ENCODE data around the gene MIDN.
"Not testable (repeated sequence)": the region's sequence is repeated elsewhere in the genome, so short reads cannot be mapped to it uniquely, and the experiment has no call there.

The MIDN gene

DNA sequence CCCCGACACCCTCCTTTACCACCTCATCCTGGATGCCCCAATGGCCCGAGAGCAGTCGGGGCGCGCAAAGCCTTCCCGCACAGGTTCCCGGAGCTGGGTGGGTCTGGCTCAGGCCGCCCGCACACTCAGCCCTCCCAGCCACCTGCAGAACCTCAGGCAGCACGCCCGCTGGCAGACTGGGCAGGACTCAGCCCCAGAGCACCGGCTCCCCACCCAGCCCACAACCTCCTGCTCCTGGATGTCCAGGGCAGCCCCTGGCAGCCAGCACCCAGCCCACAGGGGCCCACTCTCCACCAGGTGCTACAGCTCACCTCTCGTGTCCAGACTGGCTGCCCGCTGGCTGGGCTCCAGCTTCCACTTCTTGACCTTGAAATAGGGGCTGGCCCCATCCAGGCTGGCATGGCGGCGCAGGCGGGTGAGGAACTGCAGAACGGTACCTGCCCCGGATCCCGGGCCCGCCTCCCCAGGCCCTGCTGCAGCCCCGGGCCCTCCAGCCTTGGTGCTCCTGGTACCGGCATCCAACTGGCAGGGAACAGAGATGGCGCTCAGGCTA lies 15.2 kb upstream of the MIDN start:
- no peak for DNase-seq

DNA sequence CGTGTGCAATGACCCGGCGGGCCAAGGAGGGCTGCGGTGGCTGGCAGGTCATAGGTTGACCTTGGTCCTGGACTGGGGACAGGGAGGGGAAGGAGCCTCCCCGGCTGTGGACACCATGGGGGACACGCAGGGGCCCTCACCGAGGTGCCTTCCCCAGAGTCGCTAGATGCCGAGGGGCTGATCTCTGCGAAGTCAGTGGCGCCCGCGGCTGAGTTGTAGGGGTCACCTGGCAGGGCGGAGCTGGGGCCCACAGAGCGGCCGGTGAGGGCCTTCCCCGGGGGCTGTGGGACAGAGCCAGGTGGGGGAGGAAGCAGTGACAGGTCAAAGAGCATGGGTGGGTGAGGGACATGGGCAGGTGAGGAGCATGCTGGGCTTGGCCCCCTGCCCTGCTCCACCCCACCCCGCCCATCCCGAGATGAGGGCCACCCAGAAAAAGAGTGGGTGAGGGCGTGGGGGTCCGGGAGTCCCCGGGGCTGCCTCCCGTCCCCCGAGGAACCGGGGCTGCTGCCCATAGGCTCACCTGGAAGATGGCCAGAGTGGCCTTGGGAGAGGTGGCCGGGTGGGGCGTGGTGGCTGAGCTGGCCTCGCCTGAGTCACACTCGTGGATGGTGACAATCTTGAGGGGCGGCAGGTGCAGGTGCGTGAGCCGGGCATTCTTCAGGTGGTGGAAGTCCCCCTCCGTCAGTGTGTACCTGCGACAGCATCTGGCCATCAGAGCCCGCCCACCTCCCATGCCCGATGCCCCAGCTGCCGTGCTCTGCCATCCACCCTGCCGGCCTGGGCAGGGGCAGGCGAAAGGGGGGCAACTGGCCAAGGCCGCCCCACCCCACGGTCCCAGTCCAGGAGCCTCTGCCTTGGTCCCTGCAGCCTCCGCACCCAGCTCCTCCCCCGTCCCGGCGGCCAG lies 14.1 kb upstream of the MIDN start:
- no peak for DNase-seq

DNA sequence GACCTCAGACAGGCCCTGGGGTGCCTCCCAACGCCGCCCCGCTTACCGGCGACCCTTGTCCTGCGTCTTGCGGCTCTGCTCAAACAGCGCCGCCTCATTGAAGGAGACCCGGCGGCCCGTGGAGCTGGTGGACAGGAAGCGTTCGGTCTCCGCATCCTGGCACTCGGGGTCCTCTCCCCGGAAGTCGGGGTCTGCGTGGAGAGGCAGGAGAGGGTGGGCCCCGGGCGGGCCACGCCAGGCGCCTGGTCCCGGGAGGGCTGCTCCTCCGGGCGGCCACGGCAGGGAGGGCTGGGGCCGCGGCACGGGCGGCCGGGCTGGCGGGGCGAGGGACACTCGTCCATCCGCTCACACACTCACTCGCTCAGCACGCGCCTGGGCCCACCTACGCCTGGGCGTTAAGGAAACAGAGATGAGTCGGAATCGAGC lies 13.4 kb upstream of the MIDN start:
- DNase-seq = no peak

DNA sequence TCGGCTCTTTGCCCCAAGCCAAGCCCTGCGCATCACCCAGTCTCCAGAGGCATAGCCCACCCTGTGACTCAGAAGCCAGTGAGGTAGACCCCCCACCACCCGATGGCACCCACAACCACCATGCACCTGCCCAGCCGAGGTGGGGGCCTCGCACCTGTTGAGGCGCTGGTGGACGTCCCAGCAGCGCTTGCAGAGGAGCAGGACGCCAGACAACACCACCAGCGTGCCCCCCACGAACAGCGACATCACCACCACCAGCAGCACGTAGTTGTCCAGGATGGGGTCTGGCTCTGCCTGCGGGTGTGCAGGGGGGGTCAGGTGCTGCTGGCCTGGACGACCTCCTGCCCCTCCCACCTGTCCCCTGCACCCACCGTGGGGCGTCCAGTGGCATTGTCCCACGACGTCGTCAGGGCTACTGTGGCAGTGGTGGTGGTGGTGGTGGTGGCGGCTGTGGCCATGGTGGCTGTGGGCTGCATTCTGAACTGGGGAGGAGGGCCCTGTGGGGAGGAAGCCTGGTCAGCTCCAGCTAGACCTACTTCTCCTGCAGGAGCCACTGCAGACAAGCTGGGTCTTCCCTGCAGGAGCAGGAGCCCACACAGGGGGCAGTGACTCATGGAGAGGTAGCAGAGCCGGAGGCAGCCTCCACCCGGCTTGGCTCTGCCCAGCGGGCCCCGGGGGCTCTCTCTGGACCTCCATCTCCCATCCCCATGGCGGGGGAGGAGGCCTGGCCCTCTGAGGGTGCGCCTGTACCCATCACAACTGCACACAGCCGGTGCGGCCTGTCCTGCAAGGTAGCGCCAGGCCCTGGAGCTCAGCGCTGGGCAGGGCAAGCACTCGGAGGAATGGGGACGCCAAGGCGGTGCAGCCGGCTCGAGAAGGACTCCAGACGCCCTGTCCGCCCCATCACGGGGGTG lies 12.5 kb upstream of the MIDN start:
- no peak for DNase-seq

DNA sequence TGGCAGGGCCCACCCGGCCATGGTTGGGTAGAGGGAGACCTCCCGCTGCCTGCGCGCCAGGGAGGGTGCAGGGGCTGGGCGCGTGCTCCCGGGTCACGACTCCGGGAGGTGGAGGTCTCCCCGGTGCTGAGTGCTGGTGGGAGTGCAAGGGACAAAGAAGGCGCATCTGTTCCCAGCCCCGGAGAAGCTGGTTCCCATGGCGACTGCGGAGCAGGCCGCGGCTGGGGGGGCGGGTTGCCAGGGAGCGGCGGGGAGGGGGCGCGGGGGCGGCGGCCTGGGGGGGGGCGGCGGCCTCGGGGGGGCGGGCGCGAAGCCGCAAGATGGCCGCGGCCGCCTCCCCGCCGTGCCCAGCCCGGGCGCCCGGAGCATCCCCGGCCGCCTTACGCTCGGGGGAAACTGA lies 11.8 kb upstream of the MIDN start:
- DNase-seq = no peak

DNA sequence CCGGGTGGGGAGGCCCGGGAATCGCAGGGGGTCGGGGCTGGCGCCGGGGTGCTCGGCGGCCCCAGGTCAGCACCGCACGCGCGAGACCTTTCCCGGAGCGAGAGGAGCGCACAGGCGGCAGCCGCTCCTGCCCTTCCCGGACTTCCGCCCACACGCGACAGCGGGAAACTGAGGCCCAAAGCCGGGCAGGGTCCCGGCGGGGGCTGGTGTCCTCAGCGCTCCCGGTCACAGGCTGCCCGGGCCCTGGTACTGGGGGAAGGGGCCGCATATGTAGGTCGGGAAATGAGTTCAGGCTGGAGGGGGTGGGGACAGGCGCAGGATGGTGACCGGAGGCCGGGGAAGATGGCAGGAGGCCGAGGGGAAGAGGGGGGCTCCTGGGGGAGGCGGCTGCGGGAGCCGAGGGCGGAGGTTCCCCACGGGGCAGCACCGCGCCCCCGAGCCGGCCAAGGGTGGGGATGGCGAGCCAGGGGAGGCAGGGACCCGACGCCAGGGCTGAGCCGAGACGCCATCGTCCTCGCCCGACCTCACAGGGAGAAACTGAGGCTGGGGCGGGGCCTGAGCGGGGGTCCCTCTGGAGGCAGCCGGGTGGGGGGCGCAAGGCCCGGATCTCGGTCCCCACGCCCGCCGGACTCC lies 11.2 kb upstream of the MIDN start:
- DNase-seq = no peak

DNA sequence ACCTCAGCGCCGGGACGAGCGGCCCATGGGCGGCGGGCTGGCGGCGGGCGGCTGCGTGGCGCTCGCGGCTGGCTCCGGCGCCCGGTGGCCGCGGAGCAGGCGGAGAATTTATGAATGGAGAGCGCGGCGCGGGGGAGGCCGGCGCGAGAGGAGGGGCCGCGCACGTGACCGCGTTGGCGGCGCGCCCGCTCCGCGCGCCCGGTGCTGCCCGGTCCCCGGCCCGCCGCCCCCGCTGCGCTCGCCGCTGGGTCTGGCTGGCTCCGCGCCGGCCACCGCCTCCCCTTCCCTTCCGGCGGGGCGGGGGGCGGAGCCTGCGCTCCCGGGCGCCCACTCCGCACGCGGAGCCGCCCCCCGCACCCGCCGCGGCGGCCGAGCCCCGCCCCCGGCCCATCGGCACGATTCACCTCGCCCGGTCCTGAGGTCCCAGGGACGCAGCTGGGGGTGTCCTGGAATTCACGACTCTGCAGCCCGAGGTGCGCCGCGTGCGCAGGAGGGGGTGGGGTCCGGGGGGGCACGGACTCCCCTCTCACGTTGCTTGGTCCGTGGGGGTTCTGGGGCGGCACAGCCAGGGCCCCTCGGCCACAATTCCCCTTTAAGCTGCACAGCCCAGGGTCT lies 10.5 kb upstream of the MIDN start, which contains the start of gene CBARP:
TSS of gene CBARP (minus strand) at position 252 of the 615 bp plus-strand sequence. CDS start 1,905 bp downstream, outside the sequence.
- DNase-seq = no peak

DNA sequence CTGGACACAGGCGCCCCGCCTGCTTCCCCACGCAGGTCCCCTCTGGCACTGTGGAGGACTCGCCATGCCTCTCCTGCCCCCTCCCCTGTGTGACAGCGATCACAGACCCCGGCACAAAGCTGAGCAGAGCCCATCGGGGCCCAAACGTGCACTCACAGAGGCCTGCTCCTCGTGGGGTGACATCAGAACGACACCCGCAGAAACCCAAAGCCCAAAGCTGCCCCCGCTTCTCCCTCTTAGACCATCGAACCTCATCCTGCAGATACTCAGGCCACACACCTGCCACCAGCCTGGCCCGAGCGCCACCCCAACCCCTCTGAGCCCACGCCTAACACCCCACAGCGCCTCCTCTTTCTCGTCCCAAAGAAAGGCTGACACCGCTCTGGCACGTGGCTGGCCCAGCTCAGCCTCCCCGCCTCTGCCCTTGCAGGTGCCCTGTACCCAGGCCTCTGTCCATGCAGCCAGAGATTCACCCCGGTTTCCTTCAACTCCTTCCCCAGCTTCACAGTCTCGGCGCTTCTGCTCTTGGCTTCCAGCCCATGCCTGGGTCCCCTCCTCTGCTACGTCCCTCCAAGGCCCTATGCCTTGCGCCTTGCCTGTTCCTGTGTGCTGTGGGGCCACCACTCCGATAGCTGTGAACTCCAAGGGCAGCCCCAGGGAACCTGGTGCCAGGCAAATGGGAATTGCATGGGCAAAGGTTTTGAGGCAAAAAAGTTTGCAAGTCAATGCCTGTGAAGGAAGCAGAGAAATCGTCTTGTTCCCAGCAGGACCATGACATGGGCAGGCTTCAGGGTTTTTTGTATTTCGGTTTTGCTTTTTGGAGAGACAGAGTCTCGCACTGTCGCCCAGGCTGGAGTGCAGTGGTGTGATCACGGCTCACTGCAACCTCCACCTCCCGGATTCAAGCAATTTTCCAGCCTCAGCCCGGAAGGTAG lies 9.7 kb upstream of the MIDN start:
- DNase-seq = no peak

DNA sequence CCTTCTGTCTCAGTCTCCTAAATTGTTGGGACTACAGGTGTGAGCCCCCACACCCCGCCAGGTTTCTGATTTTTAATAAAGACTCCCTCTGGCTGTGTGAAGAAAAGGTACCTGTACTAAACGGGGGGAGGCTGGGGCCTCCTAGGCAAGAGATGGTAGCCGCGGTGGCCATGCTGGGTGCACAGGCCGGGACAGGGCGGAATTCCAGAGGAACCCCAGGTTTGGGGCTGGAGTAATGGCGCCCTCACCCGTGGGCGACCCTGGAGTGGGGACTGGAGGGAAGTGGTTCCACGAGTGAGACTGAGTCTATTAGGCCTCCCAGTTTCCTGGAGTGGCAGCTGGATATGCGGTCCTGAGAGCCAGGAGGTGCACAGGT lies 9.0 kb upstream of the MIDN start:
- DNase-seq = no peak

DNA sequence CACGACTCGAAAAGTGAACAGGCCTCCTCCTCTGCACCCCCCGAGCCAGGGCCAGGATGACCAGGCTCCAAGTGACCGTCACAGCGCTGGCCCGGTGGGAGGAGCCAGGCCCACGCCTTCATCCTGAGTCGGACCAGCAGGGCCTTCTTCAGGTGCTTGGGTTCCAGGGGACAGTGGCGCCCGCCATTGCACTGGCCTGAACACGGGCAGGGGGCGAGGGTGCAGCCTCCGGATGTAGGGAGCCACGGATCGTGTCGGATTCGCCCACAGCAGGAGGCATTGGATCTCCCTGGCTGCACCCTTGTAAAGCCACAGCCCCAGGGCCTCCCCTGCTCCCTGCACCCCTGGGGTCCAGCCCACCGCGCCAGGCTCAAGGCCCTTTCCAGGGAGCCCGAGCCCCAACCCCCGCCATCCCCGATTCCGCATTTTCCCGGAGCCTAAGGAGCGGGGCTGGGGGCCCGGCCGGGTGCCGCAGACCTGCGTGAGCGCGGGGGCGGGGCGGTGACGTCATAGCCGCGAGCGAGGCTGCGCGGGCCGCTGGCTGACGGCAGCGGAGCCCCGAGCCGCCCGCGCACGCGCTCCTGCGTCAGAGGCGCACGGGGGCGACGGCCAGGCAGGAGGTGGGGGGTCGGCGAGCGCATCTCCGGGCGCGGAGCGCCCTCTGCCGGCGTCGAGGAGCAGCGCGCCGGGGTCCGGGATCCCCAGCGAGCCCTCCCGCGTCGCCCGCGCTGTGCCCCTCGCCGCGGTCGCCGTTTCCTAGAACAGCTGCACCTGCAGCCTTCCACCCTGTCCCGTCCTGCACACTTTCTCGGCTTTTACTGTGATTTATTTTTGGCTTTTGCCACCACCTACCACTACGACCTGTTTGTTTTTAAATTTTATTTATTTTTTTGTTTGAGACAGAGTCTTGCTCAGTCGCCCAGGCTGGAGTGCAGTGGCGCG lies 8.3 kb upstream of the MIDN start:
- peak; percentile 89 for DNase-seq

DNA sequence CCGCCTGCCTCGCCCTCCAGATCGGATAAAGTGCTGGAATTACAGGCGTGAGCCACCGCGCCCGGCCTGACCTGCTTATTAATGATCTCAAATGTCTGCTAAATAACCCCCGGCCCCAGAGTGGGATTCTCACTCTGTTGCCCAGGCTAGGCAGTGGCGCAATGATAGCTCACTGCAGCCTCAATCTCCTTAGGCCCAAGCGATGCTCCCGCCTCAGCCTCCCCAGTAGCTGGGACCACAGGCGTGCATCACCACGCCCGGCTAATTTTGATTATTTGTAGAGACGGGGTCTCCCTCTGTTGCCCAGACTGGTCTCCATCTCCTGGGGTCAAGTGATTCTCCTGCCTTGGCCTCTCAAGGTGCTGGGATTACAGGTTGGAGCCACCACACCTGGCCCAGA lies 7.5 kb upstream of the MIDN start:
- no peak for DNase-seq

DNA sequence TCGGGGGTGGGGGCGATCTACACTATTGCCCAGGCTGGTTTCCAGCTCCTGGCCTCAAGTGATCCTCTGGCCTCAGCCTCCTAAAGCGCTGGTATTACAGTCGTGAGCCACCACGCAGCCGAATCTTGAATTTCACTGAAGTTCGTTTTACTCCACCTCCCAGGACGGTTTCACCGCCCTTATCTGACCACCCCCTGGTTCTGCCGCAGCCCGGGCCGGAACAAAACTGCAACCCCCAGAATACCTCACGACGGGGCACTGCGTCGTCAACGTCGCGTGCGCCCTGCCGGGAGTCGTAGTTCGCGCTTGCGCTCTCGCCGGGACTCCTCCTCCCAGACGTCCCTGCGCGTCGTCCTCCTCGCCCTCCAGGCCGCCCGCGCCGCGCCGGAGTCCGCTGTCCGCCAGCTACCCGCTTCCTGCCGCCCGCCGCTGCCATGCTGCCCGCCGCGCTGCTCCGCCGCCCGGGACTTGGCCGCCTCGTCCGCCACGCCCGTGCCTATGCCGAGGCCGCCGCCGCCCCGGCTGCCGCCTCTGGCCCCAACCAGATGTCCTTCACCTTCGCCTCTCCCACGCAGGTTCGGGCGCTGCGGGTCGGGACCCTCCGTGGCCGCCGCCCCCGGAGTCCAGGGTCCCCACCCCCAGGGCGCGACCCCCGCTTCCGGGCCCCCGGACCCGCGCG lies 6.8 kb upstream of the MIDN start, which contains the start of gene ATP5F1D:
TSS of gene ATP5F1D (plus strand) at position 335 of the 679 bp plus-strand sequence. CDS start at position 435, 100 bp downstream.
- peak; percentile 90 for DNase-seq

DNA sequence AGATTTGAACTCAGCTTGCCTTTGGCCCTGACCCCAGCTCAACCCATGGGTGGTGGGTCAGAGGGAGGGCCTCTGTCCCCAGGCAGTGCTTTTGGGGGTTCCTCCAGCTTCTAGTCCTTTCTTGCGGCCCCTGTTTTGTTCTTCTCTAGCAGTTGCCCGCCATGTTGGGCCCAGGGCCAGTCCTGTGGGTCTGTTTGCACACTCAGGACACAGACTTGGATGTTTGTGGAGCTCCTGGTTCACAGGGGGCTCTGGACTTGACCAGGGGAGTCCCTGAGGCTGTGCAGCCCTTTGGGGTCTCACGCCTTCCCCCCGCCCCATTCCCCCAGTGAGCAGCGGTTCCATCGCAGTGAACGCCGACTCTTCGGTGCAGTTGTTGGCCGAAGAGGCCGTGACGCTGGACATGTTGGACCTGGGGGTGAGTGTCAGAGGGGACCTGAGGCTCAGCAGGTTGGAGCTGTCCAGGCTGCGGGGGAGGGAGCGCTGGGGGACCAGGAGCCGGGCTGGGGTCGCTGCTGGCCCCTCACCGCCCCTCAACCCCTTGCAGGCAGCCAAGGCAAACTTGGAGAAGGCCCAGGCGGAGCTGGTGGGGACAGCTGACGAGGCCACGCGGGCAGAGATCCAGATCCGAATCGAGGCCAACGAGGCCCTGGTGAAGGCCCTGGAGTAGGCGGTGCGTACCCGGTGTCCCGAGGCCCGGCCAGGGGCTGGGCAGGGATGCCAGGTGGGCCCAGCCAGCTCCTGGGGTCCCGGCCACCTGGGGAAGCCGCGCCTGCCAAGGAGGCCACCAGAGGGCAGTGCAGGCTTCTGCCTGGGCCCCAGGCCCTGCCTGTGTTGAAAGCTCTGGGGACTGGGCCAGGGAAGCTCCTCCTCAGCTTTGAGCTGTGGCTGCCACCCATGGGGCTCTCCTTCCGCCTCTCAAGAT lies 4.4 kb upstream of the MIDN start:
- DNase-seq = peak; percentile 81

DNA sequence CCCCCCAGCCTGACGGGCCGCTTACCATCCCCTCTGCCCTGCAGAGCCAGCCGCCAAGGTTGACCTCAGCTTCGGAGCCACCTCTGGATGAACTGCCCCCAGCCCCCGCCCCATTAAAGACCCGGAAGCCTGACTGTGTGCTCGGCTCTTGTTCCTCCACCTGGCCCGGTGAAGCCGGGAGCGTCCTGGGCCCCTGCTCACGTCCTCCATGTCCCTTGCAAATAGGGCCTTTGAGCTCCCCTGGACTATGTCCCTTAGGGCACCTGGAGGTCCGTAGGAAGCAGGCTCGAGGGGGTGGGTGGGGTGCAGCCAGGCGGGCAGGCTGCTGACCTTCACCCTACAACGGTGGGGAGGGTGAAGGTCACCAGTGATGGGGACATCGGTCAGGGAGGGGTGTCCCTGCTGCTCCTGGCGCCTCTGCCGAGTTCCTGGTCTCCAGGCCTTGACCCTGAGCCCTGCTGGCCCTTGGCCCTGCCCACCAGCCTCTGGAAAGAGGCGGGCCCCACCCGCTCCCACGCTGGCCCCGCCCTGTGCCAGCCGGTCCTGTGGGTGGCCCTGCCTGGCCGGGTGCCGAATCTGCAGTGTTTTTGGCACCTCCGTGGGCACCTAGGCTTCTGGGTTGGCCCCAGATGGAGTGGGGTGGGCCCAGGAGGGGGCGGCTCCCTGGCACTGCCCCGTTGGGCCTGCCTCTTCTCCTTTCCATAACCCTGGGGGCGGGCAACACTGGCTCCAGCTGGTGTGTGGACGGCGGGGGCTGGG lies 3.5 kb upstream of the MIDN start:
- DNase-seq = no peak

DNA sequence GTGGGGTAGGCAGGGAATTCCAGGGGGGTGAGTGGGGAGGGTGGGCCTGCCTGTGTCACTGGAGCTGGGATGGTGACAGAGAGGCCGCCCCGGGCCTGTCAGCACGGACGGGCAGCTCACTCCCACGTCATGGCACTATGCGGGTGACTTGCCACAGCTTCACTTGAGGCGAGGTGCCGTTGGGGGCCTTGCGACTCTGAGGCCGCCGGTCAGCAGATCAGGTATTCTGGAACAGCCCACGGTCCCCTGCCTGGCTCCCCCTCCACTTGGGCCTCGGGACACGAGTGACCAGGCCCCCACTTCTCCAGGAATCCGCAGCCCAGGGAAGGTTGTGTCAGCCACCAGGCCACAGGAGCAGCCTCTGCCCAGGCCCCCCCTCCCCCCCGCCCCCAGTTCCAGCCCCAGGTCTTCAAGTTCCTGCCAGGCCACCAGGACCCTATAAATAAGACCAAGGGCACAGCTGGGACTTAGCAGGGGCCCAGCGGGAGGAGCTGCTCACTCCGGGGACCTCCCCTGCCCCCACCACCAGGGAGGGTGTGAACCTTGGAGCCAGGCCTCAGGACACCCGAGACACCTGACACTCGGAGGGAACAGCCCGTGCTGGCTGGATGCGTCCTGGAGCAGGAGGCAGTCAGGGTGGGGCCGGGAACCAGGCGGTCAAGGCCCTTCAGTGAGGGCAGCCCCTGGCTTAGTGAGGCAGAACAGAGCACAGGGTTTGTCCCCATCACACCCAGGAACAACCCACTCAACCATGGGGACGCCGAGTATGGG lies 2.7 kb upstream of the MIDN start:
- no peak for DNase-seq

DNA sequence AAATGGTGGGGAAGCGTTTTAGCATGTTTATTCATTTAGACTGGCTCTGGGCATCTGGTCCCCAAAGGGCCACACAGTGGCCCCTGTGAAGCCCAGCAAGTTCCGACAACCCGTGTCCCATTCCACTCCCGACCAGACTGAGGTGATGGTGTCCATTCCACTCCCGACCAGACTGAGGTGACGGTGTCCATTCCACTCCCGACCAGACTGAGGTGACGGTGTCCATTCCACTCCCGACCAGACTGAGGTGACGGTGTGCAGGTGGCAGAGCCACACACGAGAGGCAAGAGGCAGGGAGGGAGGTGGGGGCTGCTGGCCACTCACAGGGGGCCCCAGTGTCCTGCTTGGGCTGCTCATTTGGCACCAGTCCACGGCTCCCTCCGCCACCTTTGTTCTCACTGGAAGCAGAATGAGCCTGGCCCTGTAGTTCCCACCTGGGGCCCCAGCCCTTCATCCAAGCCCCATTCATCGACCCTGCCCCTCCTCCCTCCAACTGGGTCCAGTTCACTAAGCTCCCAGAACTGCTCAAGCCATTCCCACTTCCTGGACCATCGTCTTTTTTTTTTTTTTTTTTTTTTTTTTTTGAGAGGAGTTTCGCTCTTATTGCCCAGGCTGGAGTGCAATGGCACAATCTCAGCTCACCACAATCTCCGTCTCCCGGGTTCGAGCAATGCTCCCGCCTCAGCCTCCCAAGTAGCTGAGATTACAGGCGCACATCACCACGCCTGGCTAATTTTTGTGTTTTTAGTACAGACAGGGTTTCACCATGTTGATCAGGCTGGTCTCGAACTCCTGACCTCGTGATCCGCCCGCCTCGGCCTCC lies 1.9 kb upstream of the MIDN start:
- DNase-seq = not testable (repeated sequence)

Data from NCI-H1436 (cell line).